Measurements from ENCODE around the gene CCDC78. TPM values are rescaled to one million over a fixed set of nuclear protein-coding genes. Genes with fewer than 3 reads are reported as not detected.

The CCDC78 gene
- total and polyA plus RNA-seq, 2 experiments from 2014 or later: 10.5 to 12.6 TPM

MicroRNAs encoded within 50 kb of the gene (microRNA counts, 767-probe panel; counts per million panel counts)
- not detected for microRNA hsa-miR-662

Small RNA genes within 50 kb of the gene (microRNA-seq; reads per million reads assigned to microRNA genes)
- not detected for gene MIR662

Small RNA genes within 50 kb of the gene (small RNA-seq; reads per million reads assigned to genes)
- not detected for gene MIR662 (ENCODE audit: low replicate concordance)

Other genes starting within 250 kb of the CCDC78 start
- 142 and 164 TPM in 2 replicates for gene CAPN15, start 198.7 kb downstream of the CCDC78 start, total RNA-seq (2014; rRNA removed; shearing (Covaris generic))
- gene CAPN15, start 198.7 kb downstream of the CCDC78 start, polyA plus RNA-seq (2016; fragmentation: Nextera tagmentation; extraction: Ambion mirVana): 27.3 and 30.7 TPM in 2 replicates
- gene PRR35, start 166.0 kb downstream of the CCDC78 start, total RNA-seq (2014; rRNA removed; shearing (Covaris generic)): 1.1 and 1.4 TPM in 2 replicates
- 0.32 and 0.63 TPM in 2 replicates for gene PRR35, start 166.0 kb downstream of the CCDC78 start, polyA plus RNA-seq (2016; fragmentation: Nextera tagmentation; extraction: Ambion mirVana)
- gene NHLRC4, start 159.4 kb downstream of the CCDC78 start, total RNA-seq (2014; rRNA removed; shearing (Covaris generic)): 0.80 TPM in 1 of 2 replicates, not detected in the other
- gene NHLRC4, start 159.4 kb downstream of the CCDC78 start, polyA plus RNA-seq (2016; fragmentation: Nextera tagmentation; extraction: Ambion mirVana): 0.14 and 0.47 TPM in 2 replicates
- gene PIGQ, start 156.5 kb downstream of the CCDC78 start, total RNA-seq (2014; rRNA removed; shearing (Covaris generic)): 49.9 and 62.3 TPM in 2 replicates
- 28.0 and 30.2 TPM in 2 replicates for gene PIGQ, start 156.5 kb downstream of the CCDC78 start, polyA plus RNA-seq (2016; fragmentation: Nextera tagmentation; extraction: Ambion mirVana)
- 24.2 and 24.6 TPM in 2 replicates for gene RAB40C, start 136.4 kb downstream of the CCDC78 start, total RNA-seq (2014; rRNA removed; shearing (Covaris generic))
- 11.2 and 12.0 TPM in 2 replicates for gene RAB40C, start 136.4 kb downstream of the CCDC78 start, polyA plus RNA-seq (2016; fragmentation: Nextera tagmentation; extraction: Ambion mirVana)
- gene WFIKKN1, start 95.5 kb downstream of the CCDC78 start, total RNA-seq (2014; rRNA removed; shearing (Covaris generic)): 6.8 and 11.2 TPM in 2 replicates
- 3.5 and 4.0 TPM in 2 replicates for gene WFIKKN1, start 95.5 kb downstream of the CCDC78 start, polyA plus RNA-seq (2016; fragmentation: Nextera tagmentation; extraction: Ambion mirVana)
- gene METTL26, start 90.1 kb downstream of the CCDC78 start, total RNA-seq (2014; rRNA removed; shearing (Covaris generic)): 131 and 153 TPM in 2 replicates
- gene METTL26, start 90.1 kb downstream of the CCDC78 start, polyA plus RNA-seq (2016; fragmentation: Nextera tagmentation; extraction: Ambion mirVana): 223 and 225 TPM in 2 replicates
- 53.2 and 64.3 TPM in 2 replicates for gene MCRIP2, start 84.6 kb downstream of the CCDC78 start, total RNA-seq (2014; rRNA removed; shearing (Covaris generic))
- gene MCRIP2, start 84.6 kb downstream of the CCDC78 start, polyA plus RNA-seq (2016; fragmentation: Nextera tagmentation; extraction: Ambion mirVana): 67.7 and 80.2 TPM in 2 replicates
- gene WDR90, start 77.1 kb downstream of the CCDC78 start, total RNA-seq (2014; rRNA removed; shearing (Covaris generic)): 42.2 and 44.4 TPM in 2 replicates
- 25.9 and 26.3 TPM in 2 replicates for gene WDR90, start 77.1 kb downstream of the CCDC78 start, polyA plus RNA-seq (2016; fragmentation: Nextera tagmentation; extraction: Ambion mirVana)
- 93.8 and 129 TPM in 2 replicates for gene RHOT2, start 58.3 kb downstream of the CCDC78 start, total RNA-seq (2014; rRNA removed; shearing (Covaris generic))
- 159 and 163 TPM in 2 replicates for gene RHOT2, start 58.3 kb downstream of the CCDC78 start, polyA plus RNA-seq (2016; fragmentation: Nextera tagmentation; extraction: Ambion mirVana)
- gene RHBDL1, start 50.8 kb downstream of the CCDC78 start, total RNA-seq (2014; rRNA removed; shearing (Covaris generic)): 10.1 and 11.5 TPM in 2 replicates
- gene RHBDL1, start 50.8 kb downstream of the CCDC78 start, polyA plus RNA-seq (2016; fragmentation: Nextera tagmentation; extraction: Ambion mirVana): 8.4 and 9.2 TPM in 2 replicates
- gene STUB1, start 46.0 kb downstream of the CCDC78 start, total RNA-seq (2014; rRNA removed; shearing (Covaris generic)): 108 and 123 TPM in 2 replicates
- 91.7 and 107 TPM in 2 replicates for gene STUB1, start 46.0 kb downstream of the CCDC78 start, polyA plus RNA-seq (2016; fragmentation: Nextera tagmentation; extraction: Ambion mirVana)
- 79.3 and 82.5 TPM in 2 replicates for gene JMJD8, start 42.1 kb downstream of the CCDC78 start, total RNA-seq (2014; rRNA removed; shearing (Covaris generic))
- 43.1 and 48.5 TPM in 2 replicates for gene JMJD8, start 42.1 kb downstream of the CCDC78 start, polyA plus RNA-seq (2016; fragmentation: Nextera tagmentation; extraction: Ambion mirVana)
- gene WDR24, start 36.0 kb downstream of the CCDC78 start, total RNA-seq (2014; rRNA removed; shearing (Covaris generic)): 11.5 and 15.8 TPM in 2 replicates
- gene WDR24, start 36.0 kb downstream of the CCDC78 start, polyA plus RNA-seq (2016; fragmentation: Nextera tagmentation; extraction: Ambion mirVana): 7.2 and 8.0 TPM in 2 replicates
- 10.6 and 12.6 TPM in 2 replicates for gene FBXL16, start 20.6 kb downstream of the CCDC78 start, total RNA-seq (2014; rRNA removed; shearing (Covaris generic))
- gene FBXL16, start 20.6 kb downstream of the CCDC78 start, polyA plus RNA-seq (2016; fragmentation: Nextera tagmentation; extraction: Ambion mirVana): 7.9 and 8.9 TPM in 2 replicates
- 33.0 and 36.9 TPM in 2 replicates for gene METRN, start 11.3 kb downstream of the CCDC78 start, total RNA-seq (2014; rRNA removed; shearing (Covaris generic))
- gene METRN, start 11.3 kb downstream of the CCDC78 start, polyA plus RNA-seq (2016; fragmentation: Nextera tagmentation; extraction: Ambion mirVana): 18.7 and 28.9 TPM in 2 replicates
- 23.8 and 37.1 TPM in 2 replicates for gene ANTKMT, start 5.3 kb downstream of the CCDC78 start, total RNA-seq (2014; rRNA removed; shearing (Covaris generic))
- 37.2 and 59.0 TPM in 2 replicates for gene ANTKMT, start 5.3 kb downstream of the CCDC78 start, polyA plus RNA-seq (2016; fragmentation: Nextera tagmentation; extraction: Ambion mirVana)
- 19.1 and 21.6 TPM in 2 replicates for gene HAGHL, start 663 bp upstream of the CCDC78 start, total RNA-seq (2014; rRNA removed; shearing (Covaris generic))
- gene HAGHL, start 663 bp upstream of the CCDC78 start, polyA plus RNA-seq (2016; fragmentation: Nextera tagmentation; extraction: Ambion mirVana): 35.3 and 45.2 TPM in 2 replicates
- gene CIAO3, start 14.6 kb upstream of the CCDC78 start, total RNA-seq (2014; rRNA removed; shearing (Covaris generic)): 19.2 and 42.3 TPM in 2 replicates
- gene CIAO3, start 14.6 kb upstream of the CCDC78 start, polyA plus RNA-seq (2016; fragmentation: Nextera tagmentation; extraction: Ambion mirVana): 13.0 and 15.4 TPM in 2 replicates
- 0.10 TPM in 1 of 2 replicates, not detected in the other for gene MSLN, start 34.3 kb upstream of the CCDC78 start, total RNA-seq (2014; rRNA removed; shearing (Covaris generic))
- gene MSLN, start 34.3 kb upstream of the CCDC78 start, polyA plus RNA-seq (2016; fragmentation: Nextera tagmentation; extraction: Ambion mirVana): not detected in 2 replicates
- 41.9 and 79.5 TPM in 2 replicates for gene RPUSD1, start 61.9 kb upstream of the CCDC78 start, total RNA-seq (2014; rRNA removed; shearing (Covaris generic))
- 19.1 and 20.7 TPM in 2 replicates for gene RPUSD1, start 61.9 kb upstream of the CCDC78 start, polyA plus RNA-seq (2016; fragmentation: Nextera tagmentation; extraction: Ambion mirVana)
- gene CHTF18, start 62.2 kb upstream of the CCDC78 start, total RNA-seq (2014; rRNA removed; shearing (Covaris generic)): 108 and 129 TPM in 2 replicates
- 61.3 and 69.2 TPM in 2 replicates for gene CHTF18, start 62.2 kb upstream of the CCDC78 start, polyA plus RNA-seq (2016; fragmentation: Nextera tagmentation; extraction: Ambion mirVana)
- not detected in 2 replicates for gene GNG13, start 74.3 kb upstream of the CCDC78 start, total RNA-seq (2014; rRNA removed; shearing (Covaris generic))
- 0.29 and 0.30 TPM in 2 replicates for gene GNG13, start 74.3 kb upstream of the CCDC78 start, polyA plus RNA-seq (2016; fragmentation: Nextera tagmentation; extraction: Ambion mirVana)
- 2.9 and 10.1 TPM in 2 replicates for gene LMF1, start 244.5 kb upstream of the CCDC78 start, total RNA-seq (2014; rRNA removed; shearing (Covaris generic))
- gene LMF1, start 244.5 kb upstream of the CCDC78 start, polyA plus RNA-seq (2016; fragmentation: Nextera tagmentation; extraction: Ambion mirVana): 3.6 and 4.2 TPM in 2 replicates

Data from GM23338 (cell line).